Nephron progenitor cell (in vitro differentiated cells): ENCODE measurements around the gene PPP4R1.

Source experiments
- DNase-seq: peaks from one replicate; pipeline ENCODE4 v3.0.0; 2021
- H3K27ac Mint-ChIP-seq: 2 replicates; pipeline ENCODE4 v1.8.0; 2021; ENCODE audit warnings: mild to moderate bottlenecking, moderate library complexity, mixed read lengths
- H3K27me3 Mint-ChIP-seq: 2 replicates; pipeline ENCODE4 v1.8.0; 2021; ENCODE audit warnings: mild to moderate bottlenecking, low read depth, mixed read lengths; ENCODE audit not compliant: poor library complexity
- H3K36me3 Mint-ChIP-seq: 2 replicates; pipeline ENCODE4 v1.8.0; 2021; ENCODE audit warnings: low read depth, mixed read lengths
- H3K4me1 Mint-ChIP-seq: 2 replicates; pipeline ENCODE4 v1.8.0; 2021; ENCODE audit warnings: mixed read lengths
- H3K4me3 Mint-ChIP-seq: 2 replicates; pipeline ENCODE4 v1.8.0; 2021; ENCODE audit warnings: mild to moderate bottlenecking, moderate library complexity, mixed read lengths
- H3K9me3 Mint-ChIP-seq: 2 replicates; pipeline ENCODE4 v1.8.0; 2021; ENCODE audit warnings: mild to moderate bottlenecking, moderate library complexity, mixed read lengths
- TF ChIP-seq, protein P1 (sequence below): fragments of 200-600 bp; sonication (generic); IDR thresholded peaks from 2 replicates; pipeline ENCODE4 v1.5.0; 2021; ENCODE audit warnings: antibody characterized with exemption

The PPP4R1 gene

DNA sequence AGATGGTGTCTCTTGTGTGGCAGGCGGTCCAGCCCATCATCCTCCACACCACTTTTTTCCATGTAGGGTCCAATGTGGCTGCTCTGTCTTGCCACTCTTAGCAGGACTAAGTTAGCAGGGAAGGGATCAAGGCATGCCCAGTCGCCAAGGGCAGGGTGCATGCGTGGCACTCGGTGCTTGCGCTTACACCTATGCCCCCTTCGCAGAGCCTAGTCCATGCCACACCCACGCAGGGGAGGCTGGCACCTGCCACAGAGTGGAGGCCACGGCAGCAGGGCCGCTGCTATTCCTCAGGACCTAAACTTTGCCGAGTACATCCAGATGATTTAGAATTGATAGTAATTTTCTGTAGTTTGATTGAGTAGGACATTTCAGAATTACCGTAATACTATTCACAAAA lies 79.5 kb downstream of the PPP4R1 start:
- DNase-seq: no peak
- TF ChIP-seq, protein P1, sequence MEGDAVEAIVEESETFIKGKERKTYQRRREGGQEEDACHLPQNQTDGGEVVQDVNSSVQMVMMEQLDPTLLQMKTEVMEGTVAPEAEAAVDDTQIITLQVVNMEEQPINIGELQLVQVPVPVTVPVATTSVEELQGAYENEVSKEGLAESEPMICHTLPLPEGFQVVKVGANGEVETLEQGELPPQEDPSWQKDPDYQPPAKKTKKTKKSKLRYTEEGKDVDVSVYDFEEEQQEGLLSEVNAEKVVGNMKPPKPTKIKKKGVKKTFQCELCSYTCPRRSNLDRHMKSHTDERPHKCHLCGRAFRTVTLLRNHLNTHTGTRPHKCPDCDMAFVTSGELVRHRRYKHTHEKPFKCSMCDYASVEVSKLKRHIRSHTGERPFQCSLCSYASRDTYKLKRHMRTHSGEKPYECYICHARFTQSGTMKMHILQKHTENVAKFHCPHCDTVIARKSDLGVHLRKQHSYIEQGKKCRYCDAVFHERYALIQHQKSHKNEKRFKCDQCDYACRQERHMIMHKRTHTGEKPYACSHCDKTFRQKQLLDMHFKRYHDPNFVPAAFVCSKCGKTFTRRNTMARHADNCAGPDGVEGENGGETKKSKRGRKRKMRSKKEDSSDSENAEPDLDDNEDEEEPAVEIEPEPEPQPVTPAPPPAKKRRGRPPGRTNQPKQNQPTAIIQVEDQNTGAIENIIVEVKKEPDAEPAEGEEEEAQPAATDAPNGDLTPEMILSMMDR: no peak
- Mint-ChIP-seq H3K4me1 (peaks cover 8% of the 10 kb centered on the region), H3K27ac (no peak overlapping the region), H3K27me3 (no peaks in the 10 kb centered on the region), H3K4me3 (no peak overlapping the region), H3K36me3 (peaks cover 41% of the 10 kb centered on the region), H3K9me3 (no peaks in the 10 kb centered on the region)

DNA sequence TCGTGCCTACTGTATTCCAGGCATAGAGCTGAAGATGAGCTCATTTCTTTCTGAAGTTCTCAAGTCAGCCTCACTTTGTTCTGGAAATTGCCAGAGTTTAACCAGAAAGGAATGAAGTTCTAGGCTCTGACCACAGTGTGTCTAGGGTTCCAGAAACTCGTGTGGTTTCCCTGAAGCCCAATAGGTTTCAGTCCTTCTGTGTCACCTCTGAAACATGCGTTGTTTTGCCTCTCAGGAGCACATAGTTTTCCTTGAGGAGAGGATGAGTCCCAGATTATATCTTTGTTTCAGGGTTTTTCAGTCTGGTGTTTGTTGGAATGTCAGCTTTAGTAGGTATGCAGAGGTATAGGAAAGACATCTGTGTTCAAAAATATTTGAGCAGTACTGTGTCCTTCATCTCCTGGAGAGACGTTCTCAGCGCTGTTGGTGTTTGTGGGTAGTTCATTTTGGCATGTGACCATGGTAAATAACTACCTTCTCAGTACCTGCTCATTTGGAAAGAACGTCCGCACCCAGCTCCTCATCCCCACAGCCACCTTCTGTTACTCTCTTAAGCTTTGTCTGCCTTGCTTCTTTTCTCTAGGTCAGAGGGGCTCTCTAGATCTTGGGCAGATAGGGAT lies 82.5 kb downstream of the PPP4R1 start:
- peaks cover 19% of the 10 kb centered on the region for H3K9me3 Mint-ChIP-seq
- TF ChIP-seq, protein P1: no peak
- no peak overlapping the region for H3K4me3 Mint-ChIP-seq
- H3K36me3 Mint-ChIP-seq: peaks cover 67% of the 10 kb centered on the region
- H3K27ac Mint-ChIP-seq: no peak overlapping the region
- no peaks in the 10 kb centered on the region for H3K27me3 Mint-ChIP-seq
- no peak for DNase-seq
- H3K4me1 Mint-ChIP-seq: no peaks in the 10 kb centered on the region

DNA sequence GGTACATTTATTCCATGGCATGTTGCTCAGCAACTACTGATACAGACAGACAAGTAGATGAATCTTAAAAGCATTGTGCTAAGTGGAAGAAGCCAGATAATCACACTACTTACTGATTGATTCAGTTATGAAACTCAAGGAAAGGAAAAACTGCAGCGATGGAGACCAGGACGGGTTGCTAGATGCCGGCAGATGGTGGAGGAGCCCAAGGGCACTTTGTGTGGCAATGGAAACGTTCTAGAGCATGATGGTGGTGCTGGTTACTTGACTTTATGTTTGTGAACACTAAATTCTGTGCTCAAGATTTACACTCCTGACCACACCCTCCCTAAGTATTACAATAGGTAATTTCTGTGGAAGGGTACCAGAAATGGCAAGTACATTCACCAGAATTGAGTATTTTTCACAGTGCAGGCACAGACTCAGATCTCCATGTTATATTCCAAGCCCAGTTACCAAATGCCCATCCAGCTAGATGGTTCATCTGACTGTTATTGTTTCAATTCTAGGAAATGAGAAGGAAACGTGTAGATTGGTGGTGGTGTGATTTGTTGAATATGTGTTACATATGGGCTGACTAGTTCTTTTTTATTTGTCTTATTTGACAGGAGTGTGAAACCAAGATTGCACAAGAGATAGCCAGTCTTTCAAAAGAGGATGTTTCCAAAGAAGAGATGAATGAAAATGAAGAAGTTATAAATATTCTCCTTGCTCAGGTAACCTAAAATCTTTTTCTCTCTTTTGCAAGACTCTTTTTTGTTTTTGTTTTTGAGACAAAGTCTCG lies 83.9 kb downstream of the PPP4R1 start:
- Mint-ChIP-seq H3K9me3 (peaks cover 23% of the 10 kb centered on the region), H3K27ac (no peak overlapping the region), H3K27me3 (no peaks in the 10 kb centered on the region), H3K4me3 (no peak overlapping the region), H3K4me1 (no peaks in the 10 kb centered on the region), H3K36me3 (peaks cover 69% of the 10 kb centered on the region)
- TF ChIP-seq, protein P1: no peak
- DNase-seq: no peak

DNA sequence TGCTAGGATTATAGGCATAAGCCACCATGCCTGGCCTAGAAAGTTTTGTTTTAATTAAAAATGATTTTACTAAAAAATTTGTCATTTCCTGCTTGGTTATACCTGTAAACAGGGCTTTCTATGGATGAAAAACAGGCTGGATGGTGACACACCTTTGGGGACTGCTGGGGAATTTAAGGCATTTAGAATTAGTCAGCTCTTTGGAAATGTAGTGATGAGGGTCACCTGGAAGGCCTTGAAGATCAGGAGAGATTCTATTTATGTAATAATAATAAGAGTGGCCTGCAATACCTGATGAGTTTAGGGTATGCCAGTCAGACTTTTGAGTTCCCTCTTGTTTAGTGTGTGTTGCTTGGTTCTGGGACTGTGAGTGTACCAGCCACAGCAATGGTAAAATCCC lies 87.9 kb downstream of the PPP4R1 start:
- Mint-ChIP-seq H3K4me1 (no peaks in the 10 kb centered on the region), H3K9me3 (peaks cover 23% of the 10 kb centered on the region), H3K36me3 (peaks cover 82% of the 10 kb centered on the region), H3K4me3 (no peak overlapping the region), H3K27ac (no peak overlapping the region), H3K27me3 (no peaks in the 10 kb centered on the region)
- TF ChIP-seq, protein P1: no peak
- DNase-seq: no peak

DNA sequence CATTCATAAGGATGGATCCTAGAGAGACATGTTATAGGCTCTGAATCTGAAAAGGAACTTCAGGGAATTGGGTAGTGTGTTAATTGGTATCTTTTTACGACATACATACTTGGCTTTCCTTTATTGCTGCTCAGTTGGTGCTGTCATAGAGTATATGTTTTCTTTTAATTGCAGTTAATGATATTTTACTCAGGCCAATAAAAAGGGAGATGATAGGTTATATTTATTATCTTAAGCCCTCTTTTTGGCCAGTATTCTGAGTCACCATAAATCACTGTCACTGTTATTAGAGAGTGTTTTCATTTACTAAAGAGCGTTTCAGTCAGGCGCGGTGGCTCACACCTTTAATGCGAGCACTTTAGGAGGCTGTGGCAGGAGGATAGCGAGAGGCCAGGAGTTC lies 91.4 kb downstream of the PPP4R1 start:
- TF ChIP-seq, protein P1: no peak
- H3K27ac Mint-ChIP-seq: no peak overlapping the region
- no peaks in the 10 kb centered on the region for H3K27me3 Mint-ChIP-seq
- no peak overlapping the region for H3K4me3 Mint-ChIP-seq
- no peaks in the 10 kb centered on the region for H3K4me1 Mint-ChIP-seq
- H3K9me3 Mint-ChIP-seq: peaks cover 13% of the 10 kb centered on the region
- H3K36me3 Mint-ChIP-seq: peaks cover 63% of the 10 kb centered on the region
- no peak for DNase-seq

DNA sequence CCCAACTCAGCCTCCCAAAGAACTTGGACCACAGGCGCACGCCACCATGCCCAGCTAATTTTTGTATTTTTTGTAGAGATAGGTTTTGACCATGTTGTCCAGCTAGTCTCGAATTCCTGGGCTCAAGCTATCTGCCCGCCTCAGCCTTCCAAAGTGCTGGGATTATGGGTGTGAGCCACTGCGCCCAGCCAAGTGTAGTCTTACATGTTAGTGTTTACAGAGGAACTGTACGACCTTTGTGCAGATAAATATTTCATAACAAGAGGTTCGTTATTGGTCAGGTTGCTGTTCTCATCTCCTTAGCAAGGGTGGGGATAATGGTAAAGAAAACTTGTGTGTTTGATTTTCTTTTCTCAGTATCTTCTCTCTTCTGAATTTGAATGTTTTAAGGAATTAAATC lies 92.6 kb downstream of the PPP4R1 start:
- DNase-seq: no peak
- peak overlapping the region; percentile 37 for H3K27ac Mint-ChIP-seq
- H3K36me3 Mint-ChIP-seq: peaks cover 55% of the 10 kb centered on the region

More for the DNA sequence above, 92.6 kb downstream of the PPP4R1 start:
- TF ChIP-seq, protein P1: no peak
- Mint-ChIP-seq H3K9me3 (peaks cover 4% of the 10 kb centered on the region), H3K4me3 (no peak overlapping the region), H3K4me1 (no peaks in the 10 kb centered on the region), H3K27me3 (no peaks in the 10 kb centered on the region)
